Erythroblast (primary cell): ENCODE data around the gene CACNA2D4.

Source experiments
- GATA1 ChIP-seq: IDR thresholded peaks from 2 replicates; pipeline ENCODE4 v1.6.1; 2011; ENCODE audit warnings: low read depth, mild to moderate bottlenecking, control low read depth, low read length, moderate library complexity
- POLR2A ChIP-seq: IDR thresholded peaks from 2 replicates; pipeline ENCODE4 v1.6.1; 2011; ENCODE audit warnings: mild to moderate bottlenecking, low read length

GRCh38 chr12:1840981-1841425 is 77.4 kb downstream of the CACNA2D4 start:
- no peak for TF ChIP-seq POLR2A
- no peak for TF ChIP-seq GATA1
